K562 (cell line): Measurements from ENCODE around the gene MAP4. TPM values are rescaled to one million over a fixed set of nuclear protein-coding genes. Genes with fewer than 3 reads are reported as not detected.

Experiments used
- ARID1B ChIP-seq: fragments of 450-650 bp; IDR thresholded peaks from 2 replicates; pipeline ENCODE4 v1.6.1; 2016; ENCODE audit warnings: antibody characterized with exemption, mild to moderate bottlenecking, inconsistent platforms
- BHLHE40 ChIP-seq: IDR thresholded peaks from 2 replicates; pipeline ENCODE4 v1.6.1; 2011; ENCODE audit warnings: low read length, improper control_type of control experiment
- CREBBP ChIP-seq: IDR thresholded peaks from one replicate; pipeline ENCODE4 v1.6.1; 2012; ENCODE audit warnings: low read depth, mild to moderate bottlenecking, control low read depth, inconsistent platforms, low read length
- DPF2 ChIP-seq: fragments of 450-650 bp; IDR thresholded peaks from 2 replicates; pipeline ENCODE4 v1.6.1; 2016
- HMBOX1 ChIP-seq: sonication (generic); IDR thresholded peaks from 2 replicates; pipeline ENCODE4 v1.6.1; 2016
- ID3 ChIP-seq, 2 experiments: fragments of 250-450 bp in 1 of 2; fragments of 450-650 bp in 1 of 2; sonication (Bioruptor Pico) in 1 of 2; IDR thresholded peaks; 2 replicates each; pipeline versions ENCODE4 v1.6.1 to v1.8.0; 2016 to 2021; ENCODE audit warnings: mild to moderate bottlenecking in 2 of 2, moderate library complexity in 2 of 2, missing compliant biosample characterization in 1 of 2, missing genetic modification characterization in 1 of 2
- MAFF ChIP-seq: IDR thresholded peaks from 2 replicates; pipeline ENCODE4 v1.6.1; 2012; ENCODE audit warnings: low read length, improper control_type of control experiment
- MAFK ChIP-seq: IDR thresholded peaks from 2 replicates; pipeline ENCODE4 v1.6.1; 2011; ENCODE audit warnings: low read length, improper control_type of control experiment
- MED1 ChIP-seq: sonication (generic); formaldehyde crosslinking; IDR thresholded peaks from 2 replicates; pipeline ENCODE4 v1.8.1; 2023; ENCODE audit warnings: missing genetic modification reagents, borderline replicate concordance
- PBX2 ChIP-seq, 2 experiments: IDR thresholded peaks in 1 of 2; conservative IDR thresholded peaks in 1 of 2; 2 replicates each; pipeline ENCODE4 v1.6.1; 2016; ENCODE audit warnings: low read depth in 2 of 2, mild to moderate bottlenecking in 1 of 2, missing compliant biosample characterization in 1 of 2, missing genetic modification characterization in 1 of 2, moderate library complexity in 1 of 2
- PRPF4 ChIP-seq: fragments of 200-400 bp; formaldehyde crosslinking; IDR thresholded peaks from one replicate; pipeline ENCODE4 v1.6.1; 2017; ENCODE audit warnings: low read length, low read depth, mild to moderate bottlenecking; ENCODE audit not compliant: insufficient read depth, poor library complexity, severe bottlenecking
- PTTG1 ChIP-seq: fragments of 450-650 bp; IDR thresholded peaks from 2 replicates; pipeline ENCODE4 v1.6.1; 2016; ENCODE audit warnings: low read depth, mild to moderate bottlenecking, missing genetic modification characterization, missing compliant biosample characterization
- RFX5 ChIP-seq: IDR thresholded peaks from 2 replicates; pipeline ENCODE4 v1.6.1; 2011; ENCODE audit warnings: low read depth, mild to moderate bottlenecking, improper control_type of control experiment, low read length
- SAP30 ChIP-seq: fragments of 200-600 bp; sonication (generic); IDR thresholded peaks from 2 replicates; pipeline ENCODE4 v1.6.1; 2012; ENCODE audit warnings: borderline replicate concordance, low read depth, mild to moderate bottlenecking, moderate library complexity, low read length, control low read depth, inconsistent platforms; ENCODE audit not compliant: insufficient read depth, poor library complexity, severe bottlenecking
- STAT6 ChIP-seq: sonication (generic); formaldehyde crosslinking; IDR thresholded peaks from 2 replicates; pipeline ENCODE4 v1.8.1; 2023; ENCODE audit warnings: mild to moderate bottlenecking, missing genetic modification reagents
- ZNF444 ChIP-seq: fragments of 250-450 bp; sonication (Bioruptor Pico); IDR thresholded peaks from 2 replicates; pipeline ENCODE4 v1.4.0; 2020; ENCODE audit warnings: mild to moderate bottlenecking, moderate library complexity
- polyA plus RNA-seq, 8 experiments: library from polyadenylated mRNA; depleted of rRNA in 4 of 8; stranded (reverse) in 5 of 8; unstranded in 3 of 8; fragments of >200 nt; fragmentation: Nextera tagmentation in 2 of 8; fragmentation: Illumina TruSeq in 1 of 8; extraction: Ambion mirVana in 2 of 8; extraction: Trizol in 1 of 8; gene quantifications; 2 replicates each; pipeline versions ENCODE4 v1.2.1 to v1.2.3, GENCODE V29; 2011 to 2014; ENCODE audit warnings: inconsistent platforms in 1 of 8, missing spikeins in 1 of 8
- total RNA-seq, 7 experiments: library from RNA; depleted of rRNA in 6 of 7; stranded (reverse); fragments of >200 nt in 6 of 7; fragmentation: Illumina TruSeq in 2 of 7; extraction: Trizol in 2 of 7; gene quantifications; 2 replicates each; pipeline versions ENCODE4 v1.2.1 to v1.2.3, GENCODE V29; 2011 to 2021; ENCODE audit warnings: low replicate concordance in 1 of 7

Gene MAP4
- total and polyA plus RNA-seq, 9 of the 15 experiments (the other 6 are each of a cell fraction or from before 2014, with no cell fraction given): 13.3 to 141 (median 36.8) TPM

GRCh38 chr3:48064292-48064829 is 48.1 kb upstream of the MAP4 start (continued):
- TF ChIP-seq ID3 (CRISPR knock-in tag; IDR thresholded peaks at IDR 0.05): no peak
- TF ChIP-seq ID3 (tag; IDR thresholded peaks at IDR 0.05): no peak
- no peak for TF ChIP-seq STAT6 (CRISPR knock-in tag)
- TF ChIP-seq BHLHE40: no peak
- no peak for TF ChIP-seq PRPF4
- TF ChIP-seq DPF2: 0 out of 2 replicates have a peak, but pooled peaks have one; percentile 24
- 0 out of 2 replicates have a peak, but pooled peaks have one; percentile 20 for TF ChIP-seq ARID1B
- TF ChIP-seq SAP30: no peak
- peak; percentile 18; the same call in 1 of the 2 replicates for TF ChIP-seq MAFK
- TF ChIP-seq ZNF444: no peak
- no peak for TF ChIP-seq RFX5
- TF ChIP-seq PBX2 (CRISPR knock-in tag; IDR thresholded peaks at IDR 0.05; ENCODE audit: low read depth): no peak
- 0 out of 2 replicates have a peak, but pooled peaks have one; percentile 25 for TF ChIP-seq PBX2 (tag; conservative IDR thresholded peaks at IDR 0.05; ENCODE audit: low read depth)
- TF ChIP-seq MAFF: 0 out of 2 replicates have a peak, but pooled peaks have one; percentile 21
- no peak for TF ChIP-seq PTTG1 (tag)
- TF ChIP-seq HMBOX1: peak; percentile 64; the same call in 1 of the 2 replicates
- TF ChIP-seq MED1: no peak
- no peak for TF ChIP-seq CREBBP
